Inflammatory macrophage treated with lipopolysaccharide for 4 hours (primary cell): ENCODE data around the gene LAMB3.

Experiments
- DNase-seq: peaks from one replicate; pipeline ENCODE4 v3.0.0-alpha.2; 2020

LAMB3 gene

DNA sequence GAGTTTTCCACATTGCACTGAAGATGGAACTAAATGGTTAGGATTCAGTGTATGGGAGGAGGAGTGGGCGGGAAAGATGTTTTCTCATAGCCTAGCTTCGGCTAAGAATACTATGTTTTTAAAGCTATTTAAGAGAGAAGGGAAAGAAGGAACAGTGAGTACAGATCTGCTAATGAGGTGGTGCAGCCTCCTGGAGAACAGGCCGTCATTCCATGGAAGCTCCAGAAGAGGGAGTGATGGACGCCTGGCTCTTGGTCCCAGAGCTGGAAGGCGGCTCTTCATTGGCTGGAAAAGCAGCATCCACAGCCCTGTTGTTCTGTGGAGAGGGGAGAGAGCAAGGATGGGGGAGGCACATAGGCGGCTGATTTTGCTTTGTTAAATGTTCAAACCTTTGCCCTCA, 61.8 kb downstream of the LAMB3 start:
- peak; percentile 30 for DNase-seq

DNA sequence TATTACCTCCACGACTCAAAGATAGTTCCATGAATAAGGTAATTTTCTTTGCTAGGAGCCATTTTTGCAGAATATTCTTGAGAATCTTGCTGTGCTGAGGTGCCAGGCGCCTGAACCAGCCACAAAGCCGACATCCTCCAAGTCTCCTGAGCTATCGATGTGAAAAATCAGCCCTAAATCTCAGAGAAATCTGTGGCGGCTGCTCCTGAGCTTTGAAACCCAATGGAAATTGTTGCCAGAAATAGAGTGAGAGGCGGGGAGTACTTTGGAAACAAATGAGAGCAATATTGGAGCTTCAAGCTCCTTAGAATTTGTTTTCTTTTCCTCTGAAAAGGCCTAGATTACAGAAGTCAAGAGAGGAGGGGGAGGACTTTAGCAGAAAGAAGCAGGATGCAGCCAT, 62.4 kb downstream of the LAMB3 start:
- no peak for DNase-seq

DNA sequence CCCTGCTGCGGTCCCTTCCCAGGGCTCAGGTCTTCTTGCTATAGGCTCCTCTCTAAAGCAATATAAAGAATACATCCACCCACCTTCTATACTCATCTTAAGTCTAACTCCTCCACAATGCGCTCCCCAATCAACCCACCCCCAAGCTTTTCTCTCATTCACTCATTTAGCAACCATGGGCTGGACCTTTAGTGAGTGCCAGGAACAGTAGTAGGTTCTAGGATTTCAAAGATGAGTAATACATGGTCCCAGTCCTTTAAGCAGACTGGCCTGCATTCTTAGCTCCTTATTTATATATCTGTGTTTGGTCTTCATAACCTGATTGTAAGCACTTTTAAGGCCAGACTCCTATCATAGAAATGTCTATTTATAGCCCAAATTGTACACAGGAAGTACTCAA, 62.8 kb downstream of the LAMB3 start:
- DNase-seq, result no peak

DNA sequence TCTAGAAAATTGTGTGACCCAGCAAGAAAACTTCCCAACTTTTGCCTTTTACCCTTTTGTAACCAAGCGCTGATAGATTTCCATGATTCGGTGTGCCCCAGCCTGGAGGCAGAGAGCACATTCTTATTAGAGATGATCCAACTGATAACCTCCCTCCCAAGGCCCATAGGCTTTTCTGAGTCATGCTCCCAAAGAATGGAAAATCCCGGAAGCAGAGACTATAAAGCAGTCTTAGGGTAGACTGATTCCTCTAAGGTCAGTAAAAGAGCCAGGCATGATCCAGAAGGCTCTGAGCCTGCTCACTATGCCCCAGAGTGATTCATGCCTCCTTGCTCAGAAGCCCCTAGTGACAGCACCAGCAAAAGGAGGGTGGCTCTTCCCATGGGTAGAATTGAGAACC, 64.4 kb downstream of the LAMB3 start:
- DNase-seq, result no peak

DNA sequence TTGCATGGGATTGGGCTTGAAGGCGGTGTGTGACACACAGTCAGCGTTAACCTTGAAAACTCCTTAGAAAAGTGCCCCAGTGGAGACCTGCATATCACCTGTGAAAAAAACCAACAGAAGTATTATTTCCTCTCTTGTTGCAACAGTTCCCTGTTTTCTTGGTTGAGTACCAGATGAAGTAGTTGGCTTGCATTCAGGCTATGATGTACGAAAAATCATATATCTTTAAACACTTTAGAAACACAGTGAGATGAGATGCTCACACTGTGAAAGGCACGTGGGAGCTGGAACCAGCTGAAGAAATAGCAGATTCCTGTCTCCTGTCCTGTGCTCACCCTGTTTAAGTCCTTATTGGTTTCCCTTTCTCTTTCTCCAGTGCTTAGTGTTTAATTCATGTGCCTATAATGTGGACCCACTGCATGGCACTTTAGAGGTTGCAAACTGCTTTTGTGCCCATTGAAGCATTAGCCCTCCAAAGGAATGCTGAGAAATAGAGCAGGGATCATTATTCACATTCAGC, 65.9 kb downstream of the LAMB3 start:
- peak; percentile 23 for DNase-seq

DNA sequence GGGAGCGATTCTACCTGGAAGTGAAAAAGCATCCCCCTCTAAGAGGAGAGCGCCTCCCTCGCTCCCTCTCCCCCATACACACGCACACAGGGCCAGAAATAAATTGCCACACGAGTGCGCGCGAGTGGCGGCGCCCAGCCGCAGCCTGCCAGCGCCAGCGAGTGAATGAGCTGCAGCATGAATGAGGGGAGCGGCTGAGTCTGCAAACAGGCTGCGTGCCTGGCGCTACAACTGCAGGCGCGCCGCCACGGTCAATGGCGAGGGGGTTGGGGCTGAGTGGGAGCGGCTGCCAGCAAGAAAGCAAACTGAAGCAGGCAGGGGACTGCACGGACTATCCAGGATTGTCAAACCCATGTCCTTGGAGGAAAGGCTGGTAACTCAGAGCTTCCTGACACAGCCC, 66.6 kb downstream of the LAMB3 start:
- no peak for DNase-seq

DNA sequence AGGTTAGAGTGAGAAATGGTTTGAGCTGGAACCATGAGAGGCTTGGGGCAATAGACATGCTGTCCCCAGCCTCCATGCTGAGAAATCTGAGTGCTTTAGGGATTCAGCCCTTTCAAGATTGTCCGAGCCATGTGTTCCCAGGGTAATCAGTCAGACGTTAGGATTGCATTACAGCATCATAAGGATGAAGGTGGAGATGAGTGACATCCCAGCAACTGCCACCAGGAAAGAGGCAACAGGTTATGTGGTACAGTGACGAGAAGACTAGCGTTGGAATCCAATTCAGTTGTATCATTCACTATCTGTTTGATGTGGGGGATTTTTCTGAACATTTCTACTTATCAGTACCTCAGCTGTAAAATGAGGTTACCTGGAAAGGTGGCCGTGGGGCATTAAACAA, 67.0 kb downstream of the LAMB3 start:
- no peak for DNase-seq

DNA sequence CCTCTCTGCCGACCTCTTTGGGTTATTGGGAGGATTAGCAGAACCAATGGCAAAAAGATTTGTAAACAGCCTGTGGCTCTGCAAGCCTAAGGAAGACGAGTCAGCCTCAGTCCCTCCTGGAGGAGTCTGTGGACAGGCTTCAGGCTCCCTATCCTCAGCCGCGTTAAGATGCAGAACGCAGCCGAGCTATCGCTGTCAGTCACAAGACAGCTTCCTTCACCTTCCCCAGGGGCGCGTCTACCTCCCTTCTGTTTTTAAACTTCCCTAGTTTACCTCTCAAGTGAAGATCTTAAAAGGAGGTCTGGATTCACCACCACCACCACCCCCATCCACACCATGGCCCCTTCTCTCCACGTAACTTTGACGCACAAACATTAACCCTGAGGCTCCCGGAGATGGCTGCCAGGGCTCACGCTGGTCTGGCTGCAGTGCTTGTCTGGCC, 68.0 kb downstream of the LAMB3 start:
- DNase-seq, result no peak

DNA sequence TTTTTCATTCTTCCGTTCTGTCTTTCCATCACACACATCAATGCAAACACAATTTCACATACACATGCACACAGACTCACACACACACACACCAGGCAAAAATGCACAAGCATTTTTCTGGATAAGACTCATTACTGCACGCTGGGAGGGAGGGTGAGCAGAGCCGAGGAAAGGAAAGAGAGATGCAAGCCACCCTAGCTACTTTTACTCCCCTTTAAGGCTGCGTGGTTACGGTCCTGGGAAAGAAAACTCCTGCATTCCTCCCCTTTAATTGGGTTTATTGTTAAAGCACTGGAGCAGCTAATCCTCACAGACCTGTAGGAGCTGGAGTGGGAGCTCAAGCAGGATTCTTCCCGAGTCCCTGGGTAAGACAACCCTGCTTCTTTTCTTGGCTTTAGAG, 68.8 kb downstream of the LAMB3 start, which contains the start of gene CAMK1G:
Gene CAMK1G (plus strand): TSS at position 307 of the 400 bp plus-strand sequence. CDS start 11,270 bp downstream, outside the sequence.
- DNase-seq, result no peak

DNA sequence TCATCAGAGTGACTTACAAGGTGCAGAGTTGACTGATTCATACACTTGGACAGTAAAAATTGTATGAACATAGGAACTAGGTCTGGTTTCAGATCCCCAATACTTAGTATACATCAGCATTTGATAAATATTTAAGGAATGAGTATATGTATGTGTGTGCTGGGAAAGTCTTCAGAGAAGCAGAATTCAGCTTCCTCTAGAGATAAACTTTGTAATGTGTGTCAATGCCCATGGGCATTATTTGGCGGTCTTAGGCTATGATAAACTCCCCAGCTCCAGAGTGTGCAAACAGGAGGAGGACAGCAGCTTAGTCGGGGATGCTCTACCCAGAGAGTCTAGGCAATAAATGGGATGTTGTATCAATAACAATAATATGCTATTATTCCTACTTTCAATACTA, 71.6 kb downstream of the LAMB3 start:
- no peak for DNase-seq

DNA sequence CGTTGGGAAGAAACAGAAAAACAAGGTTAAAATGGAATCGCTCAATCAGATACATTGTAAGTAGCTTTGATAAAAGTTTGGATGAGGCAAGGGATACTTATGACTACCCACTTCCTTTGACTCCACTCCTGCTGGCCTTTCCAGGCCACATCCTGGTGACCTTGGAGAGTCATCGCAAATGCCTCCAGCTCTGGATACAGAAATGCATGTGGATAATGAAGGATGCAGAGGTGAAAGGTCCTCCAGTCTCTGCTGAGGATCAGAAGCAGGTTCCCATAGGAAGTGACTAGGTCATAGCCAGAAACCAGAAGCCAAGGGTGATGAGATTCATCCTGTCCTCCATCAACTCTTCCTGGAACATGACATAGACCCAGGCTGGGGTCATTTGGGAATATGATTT, 74.9 kb downstream of the LAMB3 start:
- no peak for DNase-seq

DNA sequence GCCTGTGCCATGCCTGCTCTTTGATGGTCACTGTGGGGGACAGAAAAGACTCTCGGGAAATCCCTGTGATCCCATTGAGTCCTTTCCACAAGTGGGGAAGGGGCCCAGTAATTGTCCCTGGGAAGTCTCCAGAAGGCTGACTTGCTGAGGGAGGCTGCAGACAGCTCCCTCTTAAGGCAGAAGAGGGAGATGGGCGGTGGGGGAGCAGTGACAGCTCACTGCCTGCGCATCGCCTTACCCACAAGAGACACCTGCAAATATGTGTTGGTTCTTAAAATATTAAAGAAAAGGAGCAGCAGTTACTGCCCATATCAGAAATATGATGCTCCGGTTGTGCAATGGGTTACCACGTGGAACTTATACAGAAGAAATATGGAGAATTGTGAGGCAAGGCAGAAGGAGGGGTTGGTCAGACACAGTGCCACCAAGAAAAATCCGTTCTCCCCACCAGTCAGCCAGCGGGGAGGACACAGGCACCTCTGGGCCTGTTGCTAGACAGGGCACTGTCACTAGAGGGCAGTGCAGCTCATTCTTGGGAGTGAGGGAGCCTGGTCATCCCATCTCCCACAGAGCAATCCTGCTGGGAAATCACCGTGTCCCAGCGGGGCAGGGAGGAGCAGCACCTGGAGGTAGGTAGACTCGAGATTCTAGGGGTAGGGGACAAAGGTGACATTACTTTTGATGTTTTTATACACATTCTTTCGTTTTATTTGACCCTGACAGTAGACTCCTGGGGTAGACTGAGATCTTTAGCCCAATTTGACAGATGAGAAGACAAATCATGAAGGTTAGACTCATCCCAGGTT, 75.6 kb downstream of the LAMB3 start:
- peak; percentile 76 for DNase-seq

DNA sequence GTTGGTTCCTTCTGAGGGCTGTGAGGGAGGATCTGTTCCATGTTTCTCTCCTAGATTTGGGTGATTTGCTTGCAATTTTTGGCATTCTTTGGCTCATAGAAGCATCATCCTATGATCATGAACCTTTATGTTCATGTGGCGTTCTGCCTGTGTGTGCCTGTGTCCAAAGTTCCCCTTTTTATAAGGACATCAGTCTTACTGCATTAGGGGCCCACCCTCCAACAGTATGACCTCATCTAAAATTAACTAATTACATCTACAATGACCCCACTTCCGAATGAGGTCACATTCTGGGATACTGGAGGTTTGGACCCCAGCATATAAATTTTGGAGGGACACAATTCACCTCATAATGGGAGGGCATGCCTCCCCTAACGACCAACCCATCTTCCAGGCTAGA, 81.5 kb downstream of the LAMB3 start:
- DNase-seq, result peak; percentile 61

DNA sequence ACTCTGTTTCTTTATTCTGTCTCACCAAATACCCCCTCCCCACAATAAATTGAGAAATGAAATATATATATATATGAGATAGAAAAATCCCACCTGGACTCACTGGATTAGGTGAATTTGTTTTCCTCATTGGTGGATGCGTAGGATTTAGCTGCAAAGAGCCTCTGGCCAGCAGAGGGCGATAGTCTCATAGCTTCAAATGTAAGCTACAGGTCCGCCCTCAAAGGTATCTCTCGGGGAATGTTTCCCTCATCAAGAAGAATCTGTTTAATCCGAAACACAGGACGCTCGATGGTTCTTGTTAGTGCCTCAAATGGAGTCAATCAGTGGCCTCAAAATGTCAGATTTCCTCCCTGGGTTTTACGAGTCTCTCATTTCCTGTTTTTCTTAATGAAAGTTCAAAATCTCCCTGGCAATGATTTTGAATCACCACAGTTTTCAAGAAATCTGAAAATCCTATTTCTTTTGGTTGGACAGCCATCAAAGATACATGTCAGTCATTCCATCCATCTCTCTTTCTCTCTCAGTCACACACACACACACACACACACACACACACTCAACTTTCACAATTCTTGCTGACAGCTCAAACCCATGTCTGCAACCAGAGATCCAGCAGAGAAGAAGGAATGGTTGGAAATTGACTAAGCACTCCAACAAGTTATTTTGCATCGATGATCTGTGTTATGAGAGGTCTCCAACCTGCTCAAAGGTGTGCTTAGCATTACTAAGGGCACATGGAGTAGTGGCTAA, 82.6 kb downstream of the LAMB3 start:
- DNase-seq, result peak; percentile 60

DNA sequence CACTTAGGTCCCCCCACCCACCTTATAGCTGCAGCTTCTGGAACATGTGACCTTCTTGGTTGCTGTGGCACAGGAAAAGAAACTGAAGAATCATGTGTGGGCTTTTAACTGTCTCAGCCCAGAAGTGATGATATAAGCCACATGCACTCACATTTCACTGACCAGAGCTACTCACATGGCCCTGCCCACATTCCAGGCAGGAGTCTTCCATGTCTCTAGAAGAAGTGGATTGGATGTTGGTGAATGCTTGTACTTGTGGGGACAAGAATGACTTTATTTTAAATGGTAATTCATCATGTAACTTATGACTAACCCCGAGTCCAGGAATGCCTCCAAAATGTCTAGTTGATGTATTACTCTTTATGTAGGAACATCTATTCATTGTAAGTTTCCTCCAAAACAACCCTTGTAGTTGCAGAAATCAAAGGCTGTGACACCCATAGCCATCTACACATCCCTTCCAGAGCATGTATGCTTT, 84.5 kb downstream of the LAMB3 start:
- DNase-seq, result peak; percentile 73

DNA sequence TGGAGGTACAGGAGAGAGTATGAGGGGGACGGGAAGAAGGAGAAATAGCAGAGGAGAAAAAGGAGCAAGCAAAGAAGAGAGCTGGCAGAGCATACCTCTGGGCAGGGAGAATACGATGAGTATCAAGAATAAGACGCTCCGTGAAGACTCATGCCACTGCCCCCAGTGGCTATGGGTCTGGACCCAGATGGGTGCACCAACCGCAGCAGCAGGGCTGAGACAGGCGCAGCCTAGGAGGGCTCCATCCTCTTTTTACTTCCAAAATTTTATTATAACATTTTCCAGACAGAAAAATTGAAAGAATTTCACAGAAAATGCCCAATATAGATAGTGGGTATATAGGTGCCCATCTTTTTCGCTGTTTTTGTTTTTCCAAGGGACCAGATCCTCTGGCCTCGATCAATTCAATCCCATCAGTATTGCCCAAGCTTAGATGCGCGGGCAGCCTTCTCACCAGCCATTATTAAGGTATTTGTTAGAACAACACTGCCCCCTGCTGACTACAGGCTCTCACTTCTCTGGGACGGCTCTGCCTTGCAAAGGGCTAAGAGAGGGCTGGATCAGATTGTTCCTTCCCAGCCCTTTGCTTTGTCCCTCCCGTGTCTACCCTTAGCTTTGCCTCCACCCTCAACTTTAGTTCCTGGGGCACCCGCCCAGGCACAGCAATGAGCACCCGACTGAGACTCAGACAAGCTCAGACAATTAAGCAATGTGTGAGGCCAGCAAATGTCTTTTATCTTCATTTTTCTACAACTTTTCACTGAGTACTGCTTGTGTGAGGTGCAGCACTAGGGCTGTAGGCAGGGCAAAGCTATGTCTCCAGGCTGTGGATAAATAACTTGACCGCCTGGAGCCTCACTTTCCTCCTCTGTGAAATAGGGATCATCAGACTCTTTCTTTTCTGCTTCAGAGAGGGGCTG, 86.2 kb downstream of the LAMB3 start:
- peak; percentile 86 for DNase-seq
